Colon (tissue), 2 donors: ENCODE data around the gene EDARADD.
"Not testable (repeated sequence)": the region's sequence is repeated elsewhere in the genome, so short reads cannot be mapped to it uniquely, and the experiment has no call there.

Experiments used
- FAIRE-seq: peaks from 2 replicates; lab custom pipeline; 2012; peaks lifted over from hg19 to GRCh38; lab: Jason Lieb, UNC
- donor health status: control.
- donor health status: control.

EDARADD gene

DNA sequence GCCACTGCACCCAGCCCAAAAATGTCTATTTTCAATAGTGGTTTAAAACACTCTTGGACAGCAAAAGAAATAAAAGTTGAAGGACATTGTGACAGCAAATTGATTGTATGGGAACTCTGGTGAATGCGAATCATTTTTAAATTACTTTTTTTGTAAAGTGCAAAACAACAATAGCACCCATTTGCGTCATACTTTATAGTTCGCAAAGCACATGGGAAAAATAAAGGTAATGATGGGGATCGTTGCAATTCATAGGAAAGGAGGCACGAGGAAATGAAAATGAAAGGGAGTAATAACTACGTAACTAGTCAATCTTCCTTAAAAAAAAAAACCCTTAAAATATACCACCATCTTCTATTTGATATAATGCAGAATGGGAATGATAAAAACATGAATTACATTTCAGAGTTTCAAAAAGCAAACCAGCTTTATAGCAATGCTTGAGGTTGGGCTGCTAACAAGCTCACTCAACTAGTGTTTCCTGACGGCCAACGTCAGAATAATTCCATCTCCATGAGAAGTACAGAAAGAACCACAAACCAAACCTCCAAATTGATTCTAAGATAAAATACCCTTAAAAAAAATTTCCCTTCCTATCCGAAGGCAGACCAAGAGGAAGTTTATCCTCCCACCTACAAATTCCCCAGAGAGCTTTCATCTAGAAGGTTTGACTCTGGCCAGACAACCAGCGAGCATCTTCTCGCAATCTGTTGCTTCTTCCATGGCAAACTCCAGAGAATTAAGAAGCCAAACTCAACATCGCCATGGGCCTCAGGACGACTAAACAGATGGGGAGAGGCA, at the start of gene EDARADD:
EDARADD (plus strand) TSS at position 606 of the 801 bp plus-strand sequence; CDS start at position 765, 159 bp downstream.
- no peak for FAIRE-seq

GRCh38 chr1:236345728-236346127, 48.4 kb upstream of the EDARADD start:
- no peak for FAIRE-seq

DNA sequence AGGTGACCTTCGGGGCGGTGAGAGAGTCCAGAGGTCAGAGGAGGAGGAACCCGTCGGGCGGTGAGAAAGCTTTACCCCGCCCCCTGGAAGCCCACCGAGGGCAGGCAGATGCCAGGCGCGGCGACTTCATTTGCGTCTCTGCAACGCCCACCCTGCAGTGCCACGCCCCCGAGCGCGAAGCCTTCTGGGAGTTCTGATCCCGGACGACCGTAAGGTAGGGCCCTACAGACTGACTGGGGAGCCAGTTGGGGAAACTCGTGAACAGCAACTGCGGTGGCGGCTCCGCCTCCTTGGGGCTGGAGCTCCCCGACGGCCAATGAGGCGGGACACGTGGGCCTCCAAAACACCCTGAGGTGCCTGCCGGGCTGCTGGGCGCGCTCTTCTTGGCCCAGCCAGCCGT, 46.0 kb upstream of the EDARADD start:
- no peak for FAIRE-seq

DNA sequence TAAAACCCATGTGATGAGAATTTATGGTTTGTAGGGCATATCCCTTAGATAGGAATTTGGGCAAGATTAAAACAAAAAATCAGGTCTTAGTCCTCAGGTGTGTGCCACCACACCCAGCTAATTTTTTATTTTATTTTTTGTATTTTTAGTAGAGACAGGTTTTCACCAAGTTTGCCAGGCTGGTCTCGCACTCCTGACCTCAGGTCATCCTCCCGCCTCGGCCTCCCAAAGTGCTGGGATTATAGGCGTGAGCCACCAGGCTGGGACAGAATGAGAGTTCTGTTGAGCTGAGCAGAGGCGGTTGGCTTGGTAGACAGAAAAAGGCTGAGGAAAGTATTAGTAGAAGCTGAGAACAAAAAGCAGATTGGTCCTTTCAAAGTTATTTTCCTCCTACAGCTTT, 43.8 kb upstream of the EDARADD start:
- no peak for FAIRE-seq

- FAIRE-seq = no peak
Measured at GRCh38 chr1:236351875-236352573, 42.1 kb upstream of the EDARADD start.

- FAIRE-seq = not testable (repeated sequence)
Measured at GRCh38 chr1:236352747-236353146, 41.3 kb upstream of the EDARADD start.

- FAIRE-seq = no peak
Measured at GRCh38 chr1:236353813-236354212, 40.3 kb upstream of the EDARADD start.

DNA sequence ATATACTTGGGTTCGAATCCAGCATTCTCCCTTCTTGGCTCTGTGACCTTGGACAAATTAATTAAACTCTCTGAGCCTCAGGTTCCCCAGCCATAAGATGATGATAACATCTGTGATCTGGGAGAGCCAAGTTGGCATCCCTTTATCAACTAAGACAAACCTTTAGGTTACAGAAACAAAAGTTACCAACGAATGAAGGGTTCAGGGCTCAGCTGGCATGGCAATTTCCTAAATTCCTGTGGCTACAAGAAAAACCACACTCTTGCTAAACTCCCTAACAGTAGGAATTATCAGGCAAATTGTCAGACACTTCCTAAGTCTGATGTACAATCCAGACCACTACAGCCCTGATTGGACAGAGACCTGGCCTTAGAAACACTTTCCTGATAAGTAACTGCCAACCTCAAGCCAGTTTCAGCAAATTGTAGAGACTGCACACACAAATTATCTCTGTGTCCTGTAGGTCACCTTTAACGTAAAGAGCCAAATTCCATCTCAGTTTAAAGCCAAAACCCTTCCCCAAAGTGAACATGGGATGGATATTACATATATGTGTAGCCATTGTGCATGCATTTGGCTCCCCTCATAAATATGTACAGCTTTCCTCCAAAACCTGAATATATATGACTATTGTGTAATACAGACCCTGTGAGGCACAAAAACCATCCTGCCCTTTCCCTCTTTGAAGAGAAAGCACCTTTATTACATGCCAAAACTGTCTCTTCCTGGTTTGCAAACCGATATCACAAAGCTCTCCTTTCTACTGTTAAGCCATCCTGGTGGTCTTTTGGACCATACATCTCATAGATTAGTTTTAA, 39.5 kb upstream of the EDARADD start:
- FAIRE-seq = no peak

GRCh38 chr1:236356141-236356540, 37.9 kb upstream of the EDARADD start:
- FAIRE-seq = no peak

DNA sequence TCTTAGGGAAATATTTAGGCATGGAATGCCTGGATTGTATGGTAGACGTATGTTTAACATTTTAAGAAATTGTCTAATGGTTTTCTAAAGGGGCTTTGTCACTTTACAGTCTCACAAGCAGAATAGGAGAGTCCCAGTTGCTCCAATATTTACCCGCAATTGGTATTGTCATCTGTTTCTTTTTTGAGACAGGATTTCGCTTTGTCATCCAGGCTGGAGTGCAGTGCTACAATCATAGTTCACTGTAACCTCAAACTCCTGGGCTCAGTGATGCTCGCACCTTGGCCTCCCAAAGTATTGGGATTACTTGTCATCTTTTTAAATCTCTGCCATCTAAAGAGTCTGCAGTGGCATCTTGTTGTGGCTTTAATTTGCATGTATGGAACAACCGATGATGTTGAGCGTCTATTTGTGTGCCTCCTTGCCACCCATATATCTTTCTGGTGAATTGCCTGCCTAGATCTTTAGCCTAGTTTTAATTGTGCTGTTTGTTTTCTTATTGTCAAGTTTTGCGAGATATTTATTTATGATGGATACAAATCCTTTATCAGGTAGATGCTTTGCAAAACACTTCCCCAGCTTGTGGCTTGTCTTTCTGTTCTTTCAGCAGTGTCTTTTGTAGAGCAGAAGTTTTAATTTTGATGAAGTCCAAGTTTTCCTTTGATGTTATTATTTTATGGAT, 32.0 kb upstream of the EDARADD start:
- no peak for FAIRE-seq

DNA sequence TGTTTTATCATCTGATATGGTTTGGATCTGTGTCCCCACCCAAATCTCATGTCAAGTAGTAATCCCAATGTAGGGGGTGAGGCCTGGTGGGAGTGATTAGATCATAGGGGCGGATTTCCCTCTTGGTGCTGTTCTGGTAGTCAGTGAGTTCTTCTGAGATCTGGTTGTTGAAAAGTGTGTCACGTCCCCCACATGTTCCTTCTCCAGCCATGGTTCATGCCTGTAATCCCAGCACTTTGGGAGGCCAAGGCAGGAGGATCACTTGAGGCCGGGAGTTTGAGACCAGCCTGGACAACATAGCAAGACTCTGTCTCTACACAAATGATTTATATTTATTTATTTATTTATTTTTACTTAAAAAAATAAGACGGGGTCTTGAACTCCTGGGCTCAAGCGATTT, 30.8 kb upstream of the EDARADD start:
- FAIRE-seq = no peak

GRCh38 chr1:236365999-236366570, 28.0 kb upstream of the EDARADD start:
- no peak for FAIRE-seq

- FAIRE-seq = not testable (repeated sequence)
Measured at GRCh38 chr1:236366681-236367080, 27.4 kb upstream of the EDARADD start.

- FAIRE-seq = no peak
Measured at GRCh38 chr1:236370420-236370819, 23.7 kb upstream of the EDARADD start.

- no peak for FAIRE-seq
Measured at GRCh38 chr1:236371083-236371482, 23.0 kb upstream of the EDARADD start.

DNA sequence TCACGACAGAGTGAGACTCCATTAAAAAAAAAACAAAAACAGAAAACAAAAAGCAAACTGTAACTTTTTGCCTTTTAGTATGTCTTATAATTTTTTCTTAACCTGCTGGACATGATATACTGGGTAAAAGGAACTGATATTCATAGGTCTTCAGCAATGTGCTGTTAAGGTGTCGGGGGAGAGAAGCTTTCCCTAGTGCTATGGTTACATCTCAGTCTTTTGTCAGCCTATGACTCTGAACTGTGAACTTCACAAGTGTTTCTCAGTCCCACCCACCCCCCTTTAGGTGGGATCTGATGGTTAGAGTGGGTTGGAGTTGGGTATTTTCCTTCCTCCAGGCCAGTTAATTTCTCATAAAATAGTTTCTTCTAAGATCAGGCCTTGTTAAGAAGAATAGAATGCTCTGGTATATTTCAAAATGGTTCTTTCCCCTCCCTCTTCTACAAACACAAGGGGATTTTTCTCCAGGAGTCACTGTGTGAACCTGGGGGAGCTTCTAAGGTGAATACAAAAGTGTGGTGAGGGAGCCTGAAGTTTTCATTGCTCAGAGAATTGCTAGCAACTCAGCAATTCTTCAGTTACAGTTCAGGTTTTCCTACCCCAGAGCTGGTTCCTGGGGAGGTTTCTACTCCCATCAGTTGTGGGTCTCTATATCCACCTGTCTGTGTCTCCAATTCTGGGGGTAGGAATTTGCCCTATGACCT, 16.1 kb upstream of the EDARADD start:
- FAIRE-seq = no peak

GRCh38 chr1:236381565-236382158, 12.4 kb upstream of the EDARADD start:
- no peak for FAIRE-seq

GRCh38 chr1:236388332-236388731, 5.8 kb upstream of the EDARADD start:
- no peak for FAIRE-seq

GRCh38 chr1:236389253-236389652, 4.8 kb upstream of the EDARADD start:
- no peak for FAIRE-seq

GRCh38 chr1:236391008-236391407, 3.1 kb upstream of the EDARADD start:
- no peak for FAIRE-seq

- no peak for FAIRE-seq
Measured at GRCh38 chr1:236392182-236392581, 1.9 kb upstream of the EDARADD start.
